ENCODE data around the gene SHISAL1. TPM values are rescaled to one million over a fixed set of nuclear protein-coding genes. Genes with fewer than 3 reads are reported as not detected.

Gene SHISAL1
- total RNA-seq, 1 experiment from 2014 or later, result not detected

GRCh38 chr22:44211256-44211945 lies 101.3 kb downstream of the SHISAL1 start:
- DNase-seq (ENCODE audit: low spot score), result no peak

DNA sequence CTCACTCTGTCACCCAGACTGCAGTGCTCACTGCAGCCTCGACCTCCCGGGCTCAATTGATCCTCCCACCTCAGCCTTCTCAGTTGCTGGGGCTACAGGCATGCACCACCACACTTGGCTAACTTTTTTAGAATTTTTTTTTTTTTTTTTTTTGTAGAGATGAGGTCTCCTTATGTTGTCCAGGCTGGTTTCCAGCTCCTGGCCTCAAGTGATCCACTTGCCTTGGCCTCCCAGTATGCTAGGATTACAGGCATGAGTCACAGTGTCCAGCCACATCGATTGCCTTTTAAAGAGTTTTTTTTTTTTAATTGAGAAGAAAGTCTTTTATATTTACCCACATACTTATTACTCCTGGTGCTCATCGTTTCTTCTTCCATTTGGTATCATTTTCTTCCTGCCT lies 102.0 kb downstream of the SHISAL1 start:
- DNase-seq (ENCODE audit: low spot score), result no peak

DNA sequence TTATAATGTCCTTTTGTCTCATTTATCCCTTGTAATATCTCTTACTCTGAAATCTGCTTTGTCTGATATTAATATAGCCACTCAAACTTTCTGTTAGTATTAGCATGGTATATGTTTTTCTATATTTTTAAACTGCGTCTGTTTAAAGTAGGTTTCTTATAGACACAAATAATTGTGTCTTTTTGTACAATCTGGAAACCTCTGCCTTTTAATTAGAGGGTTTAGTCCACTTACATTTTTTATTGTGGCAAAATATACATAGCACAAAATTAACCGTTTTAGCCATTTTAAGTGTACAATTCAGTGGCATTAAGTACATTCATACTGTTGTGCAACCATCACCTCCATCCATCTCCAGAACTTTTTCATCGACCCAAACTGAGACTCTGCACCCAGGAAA lies 103.4 kb downstream of the SHISAL1 start:
- no peak for DNase-seq (ENCODE audit: low spot score)

DNA sequence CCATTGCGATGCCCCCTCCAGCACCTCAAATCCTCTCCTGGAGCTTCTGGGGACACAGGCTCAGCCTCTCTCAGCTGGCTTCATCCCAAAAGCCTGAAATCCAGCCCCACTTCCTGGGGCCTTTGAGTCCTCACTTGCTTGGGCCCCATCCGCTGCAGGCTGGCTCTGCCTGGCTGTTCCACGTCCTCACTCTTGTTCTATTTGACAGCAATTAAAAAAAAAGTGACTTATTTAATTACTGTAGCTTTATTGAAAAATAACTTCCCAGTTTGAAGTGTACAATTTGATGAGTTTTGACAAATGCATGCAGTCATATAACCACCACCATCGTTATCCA lies 104.8 kb downstream of the SHISAL1 start:
- DNase-seq (ENCODE audit: low spot score), result no peak

DNA sequence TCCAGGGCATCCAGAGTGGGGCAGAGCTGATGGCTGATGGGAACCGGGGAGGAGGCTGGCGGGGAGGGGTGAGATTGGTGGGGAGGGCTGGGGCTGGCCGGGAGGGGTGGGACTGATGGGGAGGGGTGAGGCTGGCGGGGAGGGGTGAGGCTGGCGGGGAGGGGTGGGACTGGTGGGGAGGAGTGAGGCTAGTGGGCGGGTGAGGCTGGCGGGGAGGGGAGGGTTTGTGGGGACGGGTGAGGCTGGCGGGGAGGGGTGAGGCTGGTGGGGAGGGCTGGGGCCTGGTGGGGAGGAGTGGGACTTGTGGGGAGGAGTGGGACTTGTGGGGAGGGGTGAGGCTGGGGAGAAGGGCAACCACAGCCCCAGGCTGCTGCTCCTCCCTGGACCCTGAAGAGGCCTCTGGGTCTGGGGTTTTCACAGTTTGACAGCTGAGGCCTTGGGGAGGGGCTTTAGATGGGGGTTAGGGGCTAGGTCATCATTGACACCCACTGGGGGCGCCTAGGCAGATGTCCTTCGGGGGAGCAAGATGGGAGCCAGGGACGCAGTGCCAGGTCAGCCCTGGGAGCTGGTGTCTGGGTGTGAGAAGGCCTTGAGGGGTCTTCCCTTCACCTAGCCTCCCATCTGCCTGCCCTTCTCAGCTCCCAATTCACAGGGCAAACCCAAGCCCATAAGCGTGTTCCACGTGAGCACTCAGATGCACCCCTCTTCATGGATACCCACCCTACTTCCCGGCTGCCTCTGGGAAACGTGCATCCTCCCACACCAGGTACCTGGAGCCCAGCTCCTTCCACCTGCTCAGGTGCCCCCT lies 105.4 kb downstream of the SHISAL1 start:
- DNase-seq (ENCODE audit: low spot score), result no peak

- no peak for DNase-seq (ENCODE audit: low spot score)
Observed at GRCh38 chr22:44206696-44207095, 106.1 kb downstream of the SHISAL1 start.

DNA sequence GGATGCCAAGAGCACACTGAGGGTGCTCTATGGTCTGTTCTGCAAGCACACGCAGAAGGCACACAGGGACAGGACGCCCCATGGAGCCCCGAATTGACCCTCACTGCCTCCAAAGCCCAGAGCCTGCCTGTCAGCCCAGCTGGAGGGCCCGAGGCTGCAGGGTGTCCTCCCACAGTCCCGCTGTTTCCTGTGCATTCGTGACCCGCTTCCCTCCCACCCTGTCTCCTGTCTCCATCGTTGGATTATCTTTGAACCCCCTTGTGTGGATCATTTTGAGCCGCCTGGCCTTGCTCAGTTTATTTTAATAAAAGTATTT lies 106.5 kb downstream of the SHISAL1 start:
- no peak for DNase-seq (ENCODE audit: low spot score)

- no peak for DNase-seq (ENCODE audit: low spot score)
Observed at GRCh38 chr22:44205516-44206329, 107.0 kb downstream of the SHISAL1 start.

GRCh38 chr22:44204739-44205515 lies 107.8 kb downstream of the SHISAL1 start:
- DNase-seq (ENCODE audit: low spot score), result no peak

GRCh38 chr22:44203203-44203602 lies 109.5 kb downstream of the SHISAL1 start:
- no peak for DNase-seq (ENCODE audit: low spot score)

DNA sequence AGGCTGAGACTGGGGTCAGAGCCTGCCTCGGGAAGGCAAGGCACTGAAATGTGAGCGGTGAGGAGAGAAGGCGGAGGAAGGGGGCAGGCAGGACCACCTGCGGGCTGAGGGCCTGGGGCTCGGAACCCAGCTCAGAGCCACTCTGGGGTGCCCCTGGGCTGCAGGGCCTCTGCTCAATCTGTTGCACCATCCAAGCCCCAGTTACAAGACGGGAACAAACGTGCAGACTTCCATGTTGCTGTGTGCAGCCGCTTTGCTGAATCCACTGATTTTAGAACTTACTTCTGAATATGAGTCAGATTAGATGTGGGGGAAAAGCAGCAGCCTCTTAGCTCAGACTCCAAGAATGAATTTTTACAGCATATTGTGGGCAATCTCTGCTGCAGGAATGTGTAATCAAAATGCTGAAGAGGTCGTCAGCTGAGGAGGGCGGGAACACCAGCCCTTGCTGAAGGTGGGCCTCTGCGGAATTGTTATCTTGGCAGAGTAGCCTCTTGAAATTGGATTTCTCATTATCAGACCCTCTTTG lies 110.4 kb downstream of the SHISAL1 start:
- no peak for DNase-seq (ENCODE audit: low spot score)

DNA sequence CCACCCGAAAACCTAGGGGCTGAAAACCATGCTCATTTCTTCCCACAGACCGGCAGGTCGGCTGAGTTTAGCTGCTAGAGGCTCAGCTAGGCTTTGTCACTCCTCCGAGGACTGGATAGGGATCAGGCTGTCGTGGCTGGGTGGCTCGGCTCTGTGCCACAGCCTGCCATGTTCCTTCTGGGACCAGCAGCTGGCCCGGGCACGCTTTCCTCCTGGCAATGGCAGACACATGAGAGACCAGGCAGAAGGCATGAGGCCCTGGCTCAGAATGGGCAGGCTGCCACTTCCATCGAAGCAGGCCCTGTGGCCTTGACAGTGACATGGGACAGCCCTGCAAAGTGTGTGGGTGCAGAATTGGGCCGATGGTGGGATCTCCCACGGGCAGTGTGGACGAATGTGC lies 111.1 kb downstream of the SHISAL1 start:
- DNase-seq (ENCODE audit: low spot score), result no peak

GRCh38 chr22:44200855-44201550 lies 111.7 kb downstream of the SHISAL1 start:
- no peak for DNase-seq (ENCODE audit: low spot score)

DNA sequence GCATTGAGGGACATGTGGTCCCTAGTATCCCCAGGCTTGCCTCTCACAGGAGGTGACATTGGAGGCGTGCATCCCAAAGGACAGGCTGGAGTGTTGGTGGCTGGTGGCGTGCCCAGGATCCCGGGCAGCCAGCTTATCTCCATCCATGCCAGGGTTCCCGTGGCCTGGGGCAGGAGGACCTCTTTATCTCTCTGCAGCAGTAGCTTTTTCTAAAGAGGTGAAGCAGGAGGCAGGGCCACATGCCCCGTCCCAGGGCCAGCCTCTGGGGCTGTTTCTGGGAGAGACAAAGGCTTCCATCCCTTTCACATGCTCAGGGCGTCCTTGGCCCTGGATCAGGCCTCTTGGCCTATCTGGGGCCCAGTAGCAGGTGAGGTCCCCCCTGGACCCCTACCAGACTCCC lies 112.3 kb downstream of the SHISAL1 start:
- no peak for DNase-seq (ENCODE audit: low spot score)

- DNase-seq (ENCODE audit: low spot score), result no peak
Observed at GRCh38 chr22:44199866-44200265, 112.9 kb downstream of the SHISAL1 start.

- DNase-seq (ENCODE audit: low spot score), result no peak
Observed at GRCh38 chr22:44199164-44199563, 113.6 kb downstream of the SHISAL1 start.

DNA sequence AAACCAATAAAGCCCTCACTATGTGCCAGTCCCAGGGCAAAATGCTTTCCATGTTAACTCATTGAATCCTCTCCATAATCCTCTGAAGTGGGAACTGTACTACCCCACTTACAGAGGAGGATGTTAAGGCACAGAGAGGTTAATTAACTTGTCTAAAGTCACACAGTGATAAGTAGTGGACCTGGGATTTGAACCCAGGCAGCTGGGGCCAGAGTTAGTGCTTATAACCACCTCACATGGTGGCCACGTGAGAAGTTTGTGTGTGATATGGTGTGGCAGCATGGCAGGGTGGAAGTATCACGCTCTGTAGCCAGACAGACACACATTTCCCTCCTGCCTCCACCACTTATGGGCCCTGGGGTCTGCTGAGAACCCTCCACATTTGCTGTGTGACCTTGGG lies 115.5 kb downstream of the SHISAL1 start:
- DNase-seq (ENCODE audit: low spot score), result no peak

DNA sequence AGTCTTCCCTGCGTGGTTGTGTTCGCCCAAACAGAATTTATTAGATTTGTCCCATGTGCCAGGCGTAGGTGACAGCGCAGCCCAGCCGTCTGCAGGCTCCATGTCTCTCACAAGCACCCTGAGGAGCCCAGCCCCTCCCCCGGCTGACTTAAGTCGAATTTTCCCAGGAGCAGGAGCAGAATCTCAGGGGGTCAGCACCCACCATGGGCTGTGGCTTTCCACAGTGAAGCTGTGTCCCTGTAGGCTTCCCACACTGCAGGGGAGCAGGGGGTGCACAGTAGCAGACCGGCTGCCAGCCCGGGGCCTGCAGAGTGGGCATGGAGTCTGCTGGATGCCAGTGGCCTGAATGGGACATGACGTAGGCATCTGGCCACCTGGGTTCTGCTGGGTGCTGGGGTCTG lies 116.0 kb downstream of the SHISAL1 start:
- no peak for DNase-seq (ENCODE audit: low spot score)

GRCh38 chr22:44196241-44196640 lies 116.5 kb downstream of the SHISAL1 start:
- DNase-seq (ENCODE audit: low spot score), result no peak

- DNase-seq (ENCODE audit: low spot score), result no peak
Observed at GRCh38 chr22:44195189-44195871, 117.4 kb downstream of the SHISAL1 start.
